Cardiac fibroblast (primary cell): ENCODE data around the gene AFF3.
A peak's percentile ranks its signal among the peaks of the same experiment; 100 is the strongest.

ENCODE experiments used
- DNase-seq, 2 donors: peaks; one replicate each; pipeline versions ENCODE4 v3.0.0 to v3.0.0-alpha.2; 2010; ENCODE audit warnings: low read depth in 2 of 2
- H3K4me3 ChIP-seq, 2 donors: replicated peaks in 1 of 2; 1 replicate in 1 of 2; 2 replicates in 1 of 2; pipeline ENCODE4 v1.5.1; 2011; ENCODE audit warnings: low read depth in 2 of 2, low read length in 2 of 2, mild to moderate bottlenecking in 2 of 2, moderate library complexity in 1 of 2
- TF ChIP-seq, protein P1 (sequence below): IDR thresholded peaks from one replicate; pipeline ENCODE4 v1.5.1; 2011; ENCODE audit warnings: low read depth, mild to moderate bottlenecking, low read length, inconsistent platforms

Gene AFF3

DNA sequence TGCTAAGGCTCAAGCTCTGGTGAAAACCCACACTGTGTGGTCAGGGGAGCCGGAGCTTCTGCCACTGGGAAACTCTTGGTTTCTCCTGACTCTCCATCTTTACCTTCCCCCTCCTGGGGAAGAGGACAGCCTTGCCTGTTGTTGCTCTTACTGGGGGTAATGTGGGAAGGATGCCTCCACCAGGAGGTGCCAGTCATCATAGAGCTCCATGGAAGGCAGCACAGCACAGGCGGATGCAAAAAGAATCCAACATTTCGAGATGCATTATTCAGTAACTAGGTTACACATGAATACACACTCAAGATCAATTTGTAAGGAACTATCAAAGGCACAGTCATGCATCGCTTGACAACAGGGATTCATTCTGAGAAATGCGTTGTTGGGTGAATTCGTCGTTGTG lies 322.6 kb downstream of the AFF3 start:
- TF ChIP-seq, protein P1, sequence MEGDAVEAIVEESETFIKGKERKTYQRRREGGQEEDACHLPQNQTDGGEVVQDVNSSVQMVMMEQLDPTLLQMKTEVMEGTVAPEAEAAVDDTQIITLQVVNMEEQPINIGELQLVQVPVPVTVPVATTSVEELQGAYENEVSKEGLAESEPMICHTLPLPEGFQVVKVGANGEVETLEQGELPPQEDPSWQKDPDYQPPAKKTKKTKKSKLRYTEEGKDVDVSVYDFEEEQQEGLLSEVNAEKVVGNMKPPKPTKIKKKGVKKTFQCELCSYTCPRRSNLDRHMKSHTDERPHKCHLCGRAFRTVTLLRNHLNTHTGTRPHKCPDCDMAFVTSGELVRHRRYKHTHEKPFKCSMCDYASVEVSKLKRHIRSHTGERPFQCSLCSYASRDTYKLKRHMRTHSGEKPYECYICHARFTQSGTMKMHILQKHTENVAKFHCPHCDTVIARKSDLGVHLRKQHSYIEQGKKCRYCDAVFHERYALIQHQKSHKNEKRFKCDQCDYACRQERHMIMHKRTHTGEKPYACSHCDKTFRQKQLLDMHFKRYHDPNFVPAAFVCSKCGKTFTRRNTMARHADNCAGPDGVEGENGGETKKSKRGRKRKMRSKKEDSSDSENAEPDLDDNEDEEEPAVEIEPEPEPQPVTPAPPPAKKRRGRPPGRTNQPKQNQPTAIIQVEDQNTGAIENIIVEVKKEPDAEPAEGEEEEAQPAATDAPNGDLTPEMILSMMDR = peak; percentile 14
- DNase-seq = no peak
- H3K4me3 ChIP-seq = no peak overlapping the region

DNA sequence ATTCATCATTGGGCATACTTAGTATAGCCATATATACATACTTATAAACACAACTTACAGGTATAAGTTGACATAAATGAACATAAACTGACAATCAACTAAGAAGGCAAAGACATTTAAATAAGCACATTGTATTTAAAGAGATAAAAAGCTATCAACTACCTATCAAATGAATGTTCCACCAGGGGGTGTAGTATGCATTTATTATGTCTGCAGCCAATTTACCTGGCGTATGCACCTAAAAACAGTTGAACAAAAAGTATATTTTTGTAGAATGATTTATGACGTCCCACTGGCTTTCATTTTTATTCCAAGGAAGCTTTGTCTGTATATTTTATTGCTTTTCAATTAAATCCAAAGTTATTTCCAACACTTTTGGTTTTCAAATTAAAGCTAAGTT lies 323.5 kb downstream of the AFF3 start:
- TF ChIP-seq, protein P1 = peak; percentile 22
- H3K4me3 ChIP-seq = no peak overlapping the region
- DNase-seq = peak; percentile 18 to 58

DNA sequence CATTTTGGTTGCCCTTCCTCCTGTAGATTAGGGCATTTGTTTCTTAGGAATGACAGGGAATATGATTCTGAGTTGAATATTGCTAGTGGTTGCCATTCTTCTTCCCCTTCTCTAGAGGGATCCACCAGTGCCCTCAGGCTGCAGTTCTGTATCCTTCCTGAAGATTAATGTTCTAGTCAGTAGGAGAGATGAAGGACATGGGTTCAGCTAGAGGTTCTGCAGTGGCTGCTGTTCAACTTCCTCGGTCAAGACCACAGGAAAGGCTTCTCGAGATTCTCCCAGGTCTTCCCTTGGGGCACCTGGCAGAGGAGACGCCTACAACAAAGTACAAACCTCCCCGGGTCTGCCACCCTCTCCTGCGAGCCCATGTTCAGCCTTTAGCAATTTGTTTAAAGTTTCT lies 325.5 kb downstream of the AFF3 start:
- no peak for DNase-seq
- H3K4me3 ChIP-seq = no peak overlapping the region
- TF ChIP-seq, protein P1 = no peak

DNA sequence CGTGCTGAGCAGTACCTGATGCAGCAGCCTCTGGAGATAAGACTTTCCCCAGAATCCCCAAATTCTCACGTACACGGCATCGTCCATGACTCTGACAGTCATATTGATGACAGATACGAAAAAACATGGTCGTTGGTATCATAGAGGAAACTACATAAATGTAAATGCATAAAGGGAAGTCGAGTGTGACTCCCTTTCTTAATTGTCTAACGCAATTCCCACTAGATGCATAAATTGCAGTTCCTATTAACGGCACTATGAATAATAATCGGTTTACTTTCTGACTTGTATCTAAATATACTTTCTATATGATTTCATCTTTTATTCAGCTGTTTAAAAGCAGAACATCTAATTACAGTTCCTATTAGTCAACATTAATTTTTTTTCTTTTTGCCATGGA lies 330.0 kb downstream of the AFF3 start:
- no peak for DNase-seq
- H3K4me3 ChIP-seq = no peak overlapping the region
- TF ChIP-seq, protein P1 = no peak

DNA sequence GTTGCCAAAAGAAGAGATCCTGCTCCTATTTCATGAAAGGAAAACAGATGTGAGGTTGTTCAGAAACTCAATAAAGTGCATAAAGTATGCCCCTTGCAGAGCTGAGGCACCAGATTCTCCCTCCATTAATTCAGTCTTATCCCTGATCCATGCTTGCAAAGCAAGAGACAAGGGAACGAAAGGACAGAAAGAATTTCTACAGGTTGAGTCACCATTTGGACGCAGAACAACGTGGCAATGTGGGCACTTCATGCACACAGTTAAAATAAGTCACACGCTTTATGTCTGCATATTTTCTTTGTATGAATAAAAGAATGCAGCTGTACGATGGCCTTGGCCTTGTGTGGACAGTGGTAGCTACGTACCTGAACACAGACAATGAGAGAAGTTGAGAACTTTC lies 330.8 kb downstream of the AFF3 start:
- H3K4me3 ChIP-seq = no peak overlapping the region
- DNase-seq = peak; percentile 23 to 73
- TF ChIP-seq, protein P1 = no peak

DNA sequence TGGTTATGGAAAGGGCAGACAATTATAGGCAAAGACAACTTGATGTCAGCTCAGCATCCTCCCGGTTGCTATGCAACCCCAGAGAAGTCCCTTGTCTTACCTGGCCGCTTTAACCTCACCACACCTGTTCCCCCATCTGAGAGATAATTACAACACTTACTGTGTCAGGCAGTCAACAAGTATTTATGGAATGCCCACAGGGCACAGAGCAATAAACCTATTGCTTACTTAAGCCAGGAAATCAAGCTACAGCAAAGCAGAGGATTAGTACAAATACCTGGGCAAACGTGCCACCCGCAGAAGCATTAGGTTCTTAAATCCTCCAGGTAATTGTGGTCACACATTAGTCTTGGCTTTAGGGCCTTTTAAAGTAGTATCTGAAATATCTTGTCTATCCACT lies 332.2 kb downstream of the AFF3 start:
- TF ChIP-seq, protein P1 = no peak
- H3K4me3 ChIP-seq = no peak overlapping the region
- DNase-seq = no peak

DNA sequence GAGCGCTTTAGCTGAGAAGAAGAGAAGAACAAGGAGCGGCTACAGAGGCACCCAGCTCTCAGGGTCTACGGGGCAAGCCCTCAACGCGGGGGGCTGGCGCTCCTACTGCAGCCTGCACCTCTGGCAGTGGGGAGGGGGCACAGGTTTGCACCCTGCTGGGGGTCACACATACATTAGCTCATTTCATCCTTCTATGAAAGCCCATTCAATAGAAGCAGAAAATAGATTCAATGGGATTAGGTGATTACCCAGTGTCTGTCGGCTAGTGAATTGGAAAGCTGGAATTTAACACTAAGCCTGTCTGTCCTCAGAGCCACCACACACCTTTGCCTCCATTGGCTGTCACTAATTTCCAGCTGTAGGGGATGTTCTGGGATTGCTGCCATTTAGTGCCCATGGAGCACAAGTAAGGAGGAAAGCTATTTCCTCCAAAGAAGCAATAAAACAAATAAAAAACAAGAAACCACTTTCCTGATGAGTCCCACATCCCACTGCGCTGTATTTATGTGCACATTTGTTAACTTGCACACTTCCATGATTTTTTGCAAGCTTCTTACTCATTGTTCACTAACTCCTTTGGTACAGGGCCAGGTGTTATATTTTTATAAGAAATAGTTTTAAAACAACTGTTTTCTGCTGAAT lies 333.0 kb downstream of the AFF3 start:
- no peak for DNase-seq
- TF ChIP-seq, protein P1 = no peak
- no peak overlapping the region for H3K4me3 ChIP-seq
